H9 (cell line): ENCODE results near the gene SPTY2D1. TPM values are rescaled to one million over a fixed set of nuclear protein-coding genes. Genes with fewer than 3 reads are reported as not detected.

Experiments
- DNase-seq: peaks from one replicate; pipeline ENCODE4 v3.0.0-alpha.2; 2017
- H2AFZ ChIP-seq: one replicate; pipeline ENCODE4 v1.6.1; 2013; ENCODE audit warnings: mild to moderate bottlenecking, low read length, control low read depth, moderate library complexity
- H2AK5ac ChIP-seq: 2 replicates; pipeline ENCODE4 v1.6.1; 2013; ENCODE audit warnings: low read length, control low read depth, mixed read lengths; ENCODE audit not compliant: insufficient read length
- H2BK120ac ChIP-seq: one replicate; pipeline ENCODE4 v1.6.1; 2013; ENCODE audit warnings: low read depth, mild to moderate bottlenecking, low read length, control low read depth, inconsistent platforms; ENCODE audit not compliant: poor library complexity, severe bottlenecking
- H2BK12ac ChIP-seq: 2 replicates; pipeline ENCODE4 v1.6.1; 2013; ENCODE audit warnings: low read length, control low read depth, mixed read lengths, low read depth; ENCODE audit not compliant: insufficient read length
- H2BK15ac ChIP-seq: 2 replicates; pipeline ENCODE4 v1.6.1; 2013; ENCODE audit warnings: low read depth, low read length, control low read depth
- H2BK20ac ChIP-seq: one replicate; pipeline ENCODE4 v1.6.1; 2013; ENCODE audit warnings: low read depth, mild to moderate bottlenecking, low read length, control low read depth, inconsistent platforms; ENCODE audit not compliant: poor library complexity, severe bottlenecking
- H2BK5ac ChIP-seq: 2 replicates; pipeline ENCODE4 v1.6.1; 2013; ENCODE audit warnings: low read length, control low read depth, mixed read lengths; ENCODE audit not compliant: insufficient read length
- H3K14ac ChIP-seq: 2 replicates; pipeline ENCODE4 v1.6.1; 2013; ENCODE audit warnings: low read length, control low read depth; ENCODE audit not compliant: insufficient read depth
- H3K18ac ChIP-seq: 2 replicates; pipeline ENCODE4 v1.6.1; 2013; ENCODE audit warnings: low read depth, mild to moderate bottlenecking, mixed read lengths, low read length, control low read depth; ENCODE audit not compliant: insufficient read length
- H3K23ac ChIP-seq: 2 replicates; pipeline ENCODE4 v1.6.1; 2013; ENCODE audit warnings: low read length, control low read depth, mixed read lengths, low read depth; ENCODE audit not compliant: insufficient read length
- H3K23me2 ChIP-seq: 2 replicates; pipeline ENCODE4 v1.6.1; 2013; ENCODE audit warnings: low read depth, mild to moderate bottlenecking, mixed read lengths, low read length, control low read depth; ENCODE audit not compliant: insufficient read length, poor library complexity, severe bottlenecking
- H3K27ac ChIP-seq: 2 replicates; pipeline ENCODE4 v1.5.1; 2013; ENCODE audit warnings: low read length, control low read depth, mixed read lengths, low read depth; ENCODE audit not compliant: insufficient read length
- H3K27me3 ChIP-seq: 2 replicates; pipeline ENCODE4 v1.6.1; 2013; ENCODE audit warnings: low read length, control low read depth, inconsistent platforms; ENCODE audit not compliant: insufficient read depth
- H3K4ac ChIP-seq: 2 replicates; pipeline ENCODE4 v1.6.1; 2013; ENCODE audit warnings: low read depth, mild to moderate bottlenecking, control low read depth, inconsistent platforms, low read length, moderate library complexity
- H3K4me1 ChIP-seq: 2 replicates; pipeline ENCODE4 v1.6.1; 2013; ENCODE audit warnings: low read length, control low read depth, inconsistent platforms; ENCODE audit not compliant: insufficient read depth
- H3K4me2 ChIP-seq: 2 replicates; pipeline ENCODE4 v1.6.1; 2013; ENCODE audit warnings: low read length, control low read depth, mixed read lengths; ENCODE audit not compliant: insufficient read length, insufficient read depth
- H3K56ac ChIP-seq: 2 replicates; pipeline ENCODE4 v1.6.1; 2013; ENCODE audit warnings: low read depth, mild to moderate bottlenecking, mixed read lengths, low read length, control low read depth; ENCODE audit not compliant: insufficient read length
- H3K79me1 ChIP-seq: 2 replicates; pipeline ENCODE4 v1.6.1; 2013; ENCODE audit warnings: low read depth, mild to moderate bottlenecking, moderate library complexity, low read length, control low read depth, inconsistent platforms; ENCODE audit not compliant: insufficient read depth, poor library complexity, severe bottlenecking
- H3K79me2 ChIP-seq: 2 replicates; pipeline ENCODE4 v1.6.1; 2013; ENCODE audit warnings: low read length, control low read depth, inconsistent platforms; ENCODE audit not compliant: insufficient read depth
- H3K9ac ChIP-seq: 2 replicates; pipeline ENCODE4 v1.6.1; 2013; ENCODE audit warnings: low read length, control low read depth, mixed read lengths; ENCODE audit not compliant: insufficient read length; ENCODE audit errors: extremely low read depth
- H3K9me3 ChIP-seq: one replicate; pipeline ENCODE4 v1.6.1; 2013; ENCODE audit warnings: low read depth, low read length, inconsistent platforms; ENCODE audit not compliant: control insufficient read depth
- H3T11ph ChIP-seq: one replicate; pipeline ENCODE4 v1.6.1; 2013; ENCODE audit warnings: mild to moderate bottlenecking, low read length, control low read depth, inconsistent platforms
- H4K20me1 ChIP-seq: one replicate; pipeline ENCODE4 v1.6.1; 2013; ENCODE audit not compliant: control insufficient read depth, insufficient read length, insufficient read depth
- H4K5ac ChIP-seq: 2 replicates; pipeline ENCODE4 v1.6.1; 2013; ENCODE audit warnings: low read depth, mild to moderate bottlenecking, mixed read lengths, low read length, control low read depth; ENCODE audit not compliant: insufficient read length
- H4K8ac ChIP-seq: replicated peaks from 2 replicates; pipeline ENCODE4 v1.6.1; 2013; ENCODE audit warnings: low read length, control low read depth, mixed read lengths, low read depth; ENCODE audit not compliant: insufficient read length
- H4K91ac ChIP-seq: 2 replicates; pipeline ENCODE4 v1.6.1; 2013; ENCODE audit warnings: low read depth, mild to moderate bottlenecking, moderate library complexity, mixed read lengths, low read length, control low read depth; ENCODE audit not compliant: insufficient read length
- H3K27ac Mint-ChIP-seq, 3 experiments: 2 replicates in 2 of 3; 3 replicates in 1 of 3; pipeline ENCODE4 v1.8.0; 2020 to 2021; ENCODE audit warnings: mixed read lengths in 3 of 3, mild to moderate bottlenecking in 1 of 3, moderate library complexity in 1 of 3
- H3K27me3 Mint-ChIP-seq: 2 replicates; pipeline ENCODE4 v1.8.0; 2021; ENCODE audit warnings: low read depth, mild to moderate bottlenecking, moderate library complexity, mixed read lengths
- H3K36me3 Mint-ChIP-seq, 3 experiments: 2 replicates in 2 of 3; 3 replicates in 1 of 3; pipeline ENCODE4 v1.8.0; 2020 to 2021; ENCODE audit warnings: low read depth in 3 of 3, mixed read lengths in 3 of 3; ENCODE audit not compliant: insufficient read depth in 1 of 3
- H3K4me1 Mint-ChIP-seq, 2 experiments: 2 replicates each; pipeline ENCODE4 v1.8.0; 2020; ENCODE audit warnings: mixed read lengths in 2 of 2
- H3K4me3 Mint-ChIP-seq, 2 experiments: 2 replicates in 1 of 2; 3 replicates in 1 of 2; pipeline ENCODE4 v1.8.0; 2020 to 2021; ENCODE audit warnings: mild to moderate bottlenecking in 2 of 2, mixed read lengths in 2 of 2, moderate library complexity in 1 of 2
- H3K9me3 Mint-ChIP-seq, 2 experiments: 2 replicates in 1 of 2; 3 replicates in 1 of 2; pipeline ENCODE4 v1.8.0; 2020; ENCODE audit warnings: mild to moderate bottlenecking in 2 of 2, mixed read lengths in 2 of 2, moderate library complexity in 1 of 2
- CTCF ChIP-seq: fragments of 200-600 bp; sonication (generic); conservative IDR thresholded peaks from 3 replicates; pipeline ENCODE4 v1.8.0; 2021; ENCODE audit warnings: antibody characterized with exemption, mild to moderate bottlenecking
- WGBS: extraction: QIAGEN DNeasy Blood & Tissue Kit; methylation state at CpG from one replicate; pipeline ENCODE4 v1.1.7; 2013; ENCODE audit warnings: missing lambda C conversion rate, low lambda C conversion rate, mixed read lengths; ENCODE audit not compliant: insufficient read length; ENCODE audit errors: extremely low coverage; 5-methylcytosine and 5-hydroxymethylcytosine counted together
- total RNA-seq: library from RNA; stranded (reverse); gene quantifications from 2 replicates; pipeline ENCODE4 v1.2.1, GENCODE V29; 2021

SPTY2D1 gene
- total RNA-seq, 1 experiment from 2014 or later: 15.9 TPM

- no peaks in the 10 kb centered on the region for H3K27me3 Mint-ChIP-seq
- H3K56ac ChIP-seq: no peak overlapping the region
- no peaks in the 10 kb centered on the region for H3K79me1 ChIP-seq
Measured at GRCh38 chr11:18567081-18567480, 67.1 kb downstream of the SPTY2D1 start.

More at GRCh38 chr11:18567081-18567480, 67.1 kb downstream of the SPTY2D1 start:
- Histone ChIP-seq H2BK20ac (no peak overlapping the region), H2BK12ac (no peak overlapping the region), H3K23ac (no peak overlapping the region), H2BK5ac (no peak overlapping the region), H4K20me1 (no peaks in the 10 kb centered on the region), H3K9me3 (no peaks in the 10 kb centered on the region), H3K27me3 (no peaks in the 10 kb centered on the region), H3K4ac (no peak overlapping the region), H3K4me1 (no peaks in the 10 kb centered on the region), H3T11ph (no peak overlapping the region), H2AK5ac (no peak overlapping the region), H2BK15ac (no peak overlapping the region), H3K79me2 (no peaks in the 10 kb centered on the region), H3K23me2 (no peaks in the 10 kb centered on the region), H2BK120ac (no peak overlapping the region), H3K4me2 (no peak overlapping the region), H3K18ac (no peak overlapping the region), H4K5ac (no peak overlapping the region), H3K27ac (no peak overlapping the region), H2AFZ (no peak overlapping the region), H4K91ac (no peak overlapping the region), H3K9ac (no peak overlapping the region), H3K14ac (no peak overlapping the region), H4K8ac (no peak overlapping the region)
- H3K9me3 Mint-ChIP-seq: no peaks in the 10 kb centered on the region
- whole genome bisulfite sequencing: no CpG with 5 or more reads among the region's 3 CpGs
- TF ChIP-seq CTCF: no peak
- H3K4me3 Mint-ChIP-seq: no peak overlapping the region
- DNase-seq: no peak
- H3K36me3 Mint-ChIP-seq: peaks cover 0 to 4% (median 4%) of the 10 kb centered on the region in 3 experiments; a peak in 5 of 7 replicates
- peaks cover 6 to 7% of the 10 kb centered on the region in 2 experiments; a peak in 2 of 4 replicates for H3K4me1 Mint-ChIP-seq
- H3K27ac Mint-ChIP-seq: peak overlapping the region in 1 of 3 experiments; percentile 15; a peak in 1 of 7 replicates
